Measurements from ENCODE around the gene NKX1-2.

The NKX1-2 gene

DNA sequence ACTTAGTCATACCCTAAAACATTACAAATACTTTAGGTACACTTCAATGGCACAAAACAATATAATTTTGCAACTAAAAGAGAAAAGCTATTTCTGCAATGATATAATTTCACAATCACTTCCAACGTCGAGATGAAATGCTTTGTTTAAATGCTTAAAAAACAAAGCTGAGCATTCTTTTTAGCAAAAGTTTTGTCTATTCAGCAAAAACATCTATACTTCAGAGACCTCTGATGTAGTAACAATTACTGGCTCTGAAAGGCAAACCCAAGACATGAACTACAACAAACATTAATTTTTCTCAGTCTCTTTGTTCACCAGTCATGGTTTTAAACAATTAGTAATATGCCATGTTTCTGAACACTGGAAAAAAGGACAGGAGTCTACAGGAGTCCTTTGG is 47.6 kb downstream of the NKX1-2 start:
- no peaks in the 10 kb centered on the region for H3K9me3 ChIP-seq (ENCODE audit: control insufficient read depth in 2 of 2, low read length in 2 of 2)
- peaks cover 14 to 45% of the 10 kb centered on the region in 2 donors for H3K36me3 ChIP-seq (ENCODE audit: control insufficient read depth in 2 of 2, insufficient read depth in 2 of 2, low read length in 2 of 2)
- peaks cover 0 to 4% of the 10 kb centered on the region in 2 donors for H3K4me1 ChIP-seq (ENCODE audit: control insufficient read depth in 2 of 2, insufficient read depth in 2 of 2, low read length in 2 of 2)
- no peak overlapping the region for H3K4me3 ChIP-seq (ENCODE audit: low read length in 2 of 2)
- H3K27me3 ChIP-seq (ENCODE audit: control insufficient read depth in 2 of 2, insufficient read depth in 2 of 2, low read length in 2 of 2): no peaks in the 10 kb centered on the region
- H3K9ac ChIP-seq (ENCODE audit: low read depth in 1 of 2, low read length in 2 of 2): no peak overlapping the region
- no peak overlapping the region for H3K27ac ChIP-seq (ENCODE audit: low read depth in 2 of 2, low read length in 2 of 2)

DNA sequence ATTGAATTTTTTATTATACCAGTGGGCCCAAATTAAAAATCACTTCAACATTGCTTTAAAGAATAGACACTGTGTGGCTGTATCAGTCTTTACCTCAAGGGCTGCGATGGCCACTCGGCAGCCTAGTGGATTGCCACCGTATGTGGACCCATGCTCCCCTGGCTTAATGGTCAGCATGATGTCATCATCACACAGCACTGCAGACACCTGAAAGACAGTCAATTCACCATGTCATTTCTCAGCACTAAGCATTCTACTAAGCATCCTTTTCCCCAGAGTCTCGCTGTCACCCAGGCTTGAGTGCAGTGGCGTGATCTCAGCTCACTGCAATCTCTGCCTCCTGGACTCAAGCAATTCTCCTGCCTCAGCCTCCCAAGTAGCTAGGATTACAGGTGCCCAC is 48.2 kb downstream of the NKX1-2 start:
- H3K9me3 ChIP-seq (ENCODE audit: control insufficient read depth in 2 of 2, low read length in 2 of 2): no peaks in the 10 kb centered on the region
- no peak overlapping the region for H3K27ac ChIP-seq (ENCODE audit: low read depth in 2 of 2, low read length in 2 of 2)
- H3K36me3 ChIP-seq (ENCODE audit: control insufficient read depth in 2 of 2, insufficient read depth in 2 of 2, low read length in 2 of 2): peaks cover 17 to 41% of the 10 kb centered on the region in 2 donors
- H3K9ac ChIP-seq (ENCODE audit: low read depth in 1 of 2, low read length in 2 of 2): no peak overlapping the region
- no peaks in the 10 kb centered on the region for H3K27me3 ChIP-seq (ENCODE audit: control insufficient read depth in 2 of 2, insufficient read depth in 2 of 2, low read length in 2 of 2)
- H3K4me1 ChIP-seq (ENCODE audit: control insufficient read depth in 2 of 2, insufficient read depth in 2 of 2, low read length in 2 of 2): peaks cover 0 to 2% of the 10 kb centered on the region in 2 donors
- no peak overlapping the region for H3K4me3 ChIP-seq (ENCODE audit: low read length in 2 of 2)

Measured in mucosa of rectum (tissue), 2 donors.